NK-92 treated with Interleukin-12 subunit alpha and Interleukin-12 subunit beta, amount 100 ng/mL, for 24 hours (cell line): Measurements from ENCODE around the gene PPP2R2B.

Experiments used
- DNase-seq: peaks from one replicate; lab custom pipeline; 2025; lab: John Stamatoyannopoulos, UW

Gene PPP2R2B

GRCh38 chr5:146699138-146699537 lies 179.4 kb downstream of the PPP2R2B start:
- DNase-seq = no peak

- no peak for DNase-seq
These were observed 179.9 kb downstream of the PPP2R2B start for GRCh38 chr5:146698651-146699050.

- DNase-seq = no peak
These were observed 181.3 kb downstream of the PPP2R2B start for GRCh38 chr5:146697211-146697610.

GRCh38 chr5:146695646-146696045 lies 182.9 kb downstream of the PPP2R2B start:
- no peak for DNase-seq

GRCh38 chr5:146690880-146691355 lies 187.6 kb downstream of the PPP2R2B start:
- DNase-seq = no peak

GRCh38 chr5:146687630-146688029 lies 190.9 kb downstream of the PPP2R2B start:
- no peak for DNase-seq

GRCh38 chr5:146683861-146684260 lies 194.7 kb downstream of the PPP2R2B start:
- DNase-seq = no peak

GRCh38 chr5:146682899-146683532 lies 195.5 kb downstream of the PPP2R2B start:
- no peak for DNase-seq

- DNase-seq = no peak
These were observed 196.9 kb downstream of the PPP2R2B start for GRCh38 chr5:146681585-146682105.

- no peak for DNase-seq
These were observed 197.5 kb downstream of the PPP2R2B start for GRCh38 chr5:146680846-146681584.

GRCh38 chr5:146675636-146676035 lies 202.9 kb downstream of the PPP2R2B start:
- no peak for DNase-seq

GRCh38 chr5:146672866-146673265 lies 205.7 kb downstream of the PPP2R2B start:
- no peak for DNase-seq

- DNase-seq = no peak
These were observed 206.8 kb downstream of the PPP2R2B start for GRCh38 chr5:146671561-146672295.

GRCh38 chr5:146669656-146670055 lies 208.9 kb downstream of the PPP2R2B start:
- no peak for DNase-seq

GRCh38 chr5:146667633-146668272 lies 210.8 kb downstream of the PPP2R2B start:
- DNase-seq = no peak

GRCh38 chr5:146662229-146662628 lies 216.3 kb downstream of the PPP2R2B start:
- DNase-seq = no peak

- DNase-seq = no peak
These were observed 218.1 kb downstream of the PPP2R2B start for GRCh38 chr5:146660376-146660960.

GRCh38 chr5:146659961-146660360 lies 218.6 kb downstream of the PPP2R2B start:
- DNase-seq = no peak

- DNase-seq = no peak
These were observed 221.9 kb downstream of the PPP2R2B start for GRCh38 chr5:146656703-146657102.

GRCh38 chr5:146653560-146653959 lies 225.0 kb downstream of the PPP2R2B start:
- DNase-seq = no peak

GRCh38 chr5:146652547-146652946 lies 226.0 kb downstream of the PPP2R2B start:
- no peak for DNase-seq
